GM19043 (cell line): ENCODE measurements around the gene DPP4.
A peak's percentile ranks its signal among the peaks of the same experiment; 100 is the strongest.

Experiments used
- ATAC-seq: cut with Tn5 transposase; IDR thresholded peaks from one replicate; pipeline ENCODE4 v1.9.1; 2021; ENCODE audit warnings: low read depth; ENCODE audit not compliant: unreplicated experiment

The DPP4 gene

DNA sequence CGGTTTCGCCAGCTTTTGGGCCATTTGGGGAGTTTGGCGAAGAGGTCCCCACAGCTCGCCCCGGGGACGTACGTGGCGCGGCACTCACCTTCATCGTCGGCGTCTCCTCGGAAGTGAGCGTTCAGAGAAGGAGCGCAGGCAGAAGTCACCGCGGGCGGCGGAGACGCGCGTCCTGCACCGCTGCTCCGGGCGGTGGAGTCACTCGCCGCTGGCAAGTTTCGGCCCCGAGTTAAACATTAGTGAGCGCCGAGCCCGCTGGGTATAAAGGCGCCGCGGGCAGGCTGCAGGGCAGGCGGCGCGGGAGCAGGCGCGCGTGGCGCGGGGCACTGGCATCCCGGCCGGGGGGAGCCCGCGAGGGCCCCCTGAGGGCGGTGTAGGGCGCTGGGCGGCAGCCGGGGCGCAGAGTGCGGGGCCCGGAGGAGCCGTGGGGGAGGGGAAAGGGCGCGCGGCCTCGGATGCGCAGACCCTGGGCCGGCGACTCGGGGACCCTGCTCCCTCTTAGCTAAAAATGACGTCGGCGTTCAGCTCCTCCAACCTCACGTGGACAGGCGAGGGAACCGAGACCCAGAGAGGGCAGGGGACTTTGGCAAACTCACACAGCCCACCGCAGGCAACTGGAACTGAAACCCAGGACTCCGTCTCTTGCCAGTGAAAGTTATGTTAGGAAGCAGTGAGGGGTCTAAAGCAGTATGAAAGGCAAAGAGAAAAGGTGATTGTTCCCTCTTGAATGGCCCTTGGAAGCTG, at the start of gene DPP4:
Gene DPP4, minus strand, starts transcription at position 328 of the 744 bp plus-strand sequence. Its CDS starts 234 bp downstream, at position 94.
- peak; percentile 83 for ATAC-seq

DNA sequence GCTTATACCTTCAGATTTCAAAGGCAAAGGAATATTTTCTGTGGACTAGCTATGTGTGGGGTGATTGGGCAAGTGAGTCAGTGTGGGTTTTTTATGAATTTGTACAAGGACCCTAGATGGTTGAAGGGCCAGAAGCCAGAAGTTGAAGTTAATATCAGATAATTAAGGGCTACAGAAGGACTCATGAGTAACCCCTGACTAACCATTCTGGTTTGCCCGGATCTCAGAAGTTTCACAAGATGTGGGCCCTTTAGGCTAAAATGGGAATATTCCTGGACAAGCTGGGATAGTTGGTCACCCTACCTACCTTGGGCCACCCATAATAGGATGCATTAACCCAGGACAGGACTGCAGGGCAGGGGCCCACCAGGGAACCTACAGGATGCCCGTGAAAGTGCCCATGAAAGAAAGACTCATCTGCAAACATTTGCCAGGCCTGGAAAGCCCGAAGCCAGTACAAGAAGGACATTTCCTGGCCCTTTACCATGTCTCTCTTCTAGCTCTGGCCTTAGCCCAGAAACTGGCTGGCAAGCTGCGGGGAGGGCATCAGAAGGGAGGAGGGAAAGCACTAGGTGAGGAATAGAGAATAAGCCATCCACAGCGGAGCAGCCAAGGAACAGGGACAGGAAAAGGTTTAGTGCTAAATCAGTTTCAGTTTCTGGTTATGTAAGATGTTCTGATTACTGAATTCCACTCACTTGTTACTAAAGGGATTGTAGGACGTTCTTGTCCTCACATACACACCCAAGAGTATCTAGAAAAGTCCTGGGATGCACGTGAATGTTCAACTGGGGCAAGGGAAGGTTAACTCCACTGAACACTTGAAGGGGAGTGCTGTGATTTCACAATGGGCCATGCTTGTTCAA, 44.4 kb upstream of the DPP4 start:
- ATAC-seq = no peak

DNA sequence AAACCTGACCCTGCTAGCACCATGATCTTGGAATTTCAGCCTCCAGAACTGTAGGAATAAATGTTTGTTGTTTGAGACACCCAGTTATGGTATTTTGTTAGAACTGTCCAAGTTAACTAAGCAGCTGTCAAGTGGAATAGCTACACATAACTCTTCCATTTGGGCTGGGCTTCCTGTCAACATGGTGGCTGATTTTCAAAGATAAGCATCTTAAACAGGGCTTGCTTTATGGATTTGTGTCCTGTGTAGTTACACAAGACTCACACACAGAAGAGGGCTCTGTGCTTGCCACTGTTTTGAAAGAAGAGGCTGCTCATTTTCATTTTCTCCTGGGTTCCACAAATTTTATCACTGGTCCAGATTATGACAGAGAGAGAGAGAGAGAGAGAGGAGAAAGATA, 42.3 kb upstream of the DPP4 start:
- ATAC-seq = no peak

- no peak for ATAC-seq
These were observed 41.1 kb upstream of the DPP4 start for GRCh38 chr2:162115076-162115475.

GRCh38 chr2:162114271-162114670, 40.3 kb upstream of the DPP4 start:
- ATAC-seq = no peak

GRCh38 chr2:162113776-162114168, 39.8 kb upstream of the DPP4 start:
- no peak for ATAC-seq

GRCh38 chr2:162113088-162113775, 39.2 kb upstream of the DPP4 start:
- no peak for ATAC-seq

GRCh38 chr2:162111958-162112850, 38.2 kb upstream of the DPP4 start:
- no peak for ATAC-seq

GRCh38 chr2:162107361-162107901, 33.4 kb upstream of the DPP4 start:
- no peak for ATAC-seq

DNA sequence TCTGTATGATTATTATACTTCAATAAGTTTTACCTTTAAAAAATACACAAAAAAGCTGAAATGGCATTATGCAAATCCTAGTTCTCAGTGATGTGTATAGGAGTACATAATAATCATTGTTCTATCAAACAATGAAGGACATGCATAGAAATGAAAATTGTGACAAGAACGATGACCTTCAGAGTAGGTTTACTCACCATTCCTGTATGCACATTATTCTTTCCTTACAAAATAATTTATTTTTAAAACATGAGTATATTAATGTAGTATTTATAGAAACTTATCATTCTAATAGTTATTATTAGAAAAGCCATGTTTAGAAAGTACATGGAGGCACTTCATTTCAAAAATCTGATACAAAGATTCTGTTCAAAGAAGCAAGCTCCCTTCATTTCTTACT, 32.7 kb upstream of the DPP4 start:
- no peak for ATAC-seq

- ATAC-seq = no peak
These were observed 32.1 kb upstream of the DPP4 start for GRCh38 chr2:162106146-162106551.

GRCh38 chr2:162103443-162104009, 29.5 kb upstream of the DPP4 start:
- ATAC-seq = no peak

DNA sequence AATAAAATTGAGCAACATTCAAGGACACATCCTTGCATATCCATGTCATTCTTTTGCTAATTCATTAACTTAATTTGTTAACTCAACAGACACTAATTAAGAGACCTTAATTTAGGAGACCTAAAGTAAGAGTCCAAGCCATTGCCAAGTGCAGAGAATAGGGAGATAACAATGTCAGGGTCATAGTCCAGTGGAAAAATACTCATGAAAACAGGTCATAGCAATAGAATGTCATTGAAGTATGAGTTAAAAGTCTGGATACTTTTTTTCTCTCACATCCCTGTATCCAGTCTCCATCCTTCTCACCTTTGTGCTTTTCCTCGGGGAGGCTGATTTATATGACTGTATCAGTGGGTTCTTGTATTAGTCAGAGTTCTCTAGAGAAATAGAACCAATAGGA, 26.6 kb upstream of the DPP4 start:
- no peak for ATAC-seq

DNA sequence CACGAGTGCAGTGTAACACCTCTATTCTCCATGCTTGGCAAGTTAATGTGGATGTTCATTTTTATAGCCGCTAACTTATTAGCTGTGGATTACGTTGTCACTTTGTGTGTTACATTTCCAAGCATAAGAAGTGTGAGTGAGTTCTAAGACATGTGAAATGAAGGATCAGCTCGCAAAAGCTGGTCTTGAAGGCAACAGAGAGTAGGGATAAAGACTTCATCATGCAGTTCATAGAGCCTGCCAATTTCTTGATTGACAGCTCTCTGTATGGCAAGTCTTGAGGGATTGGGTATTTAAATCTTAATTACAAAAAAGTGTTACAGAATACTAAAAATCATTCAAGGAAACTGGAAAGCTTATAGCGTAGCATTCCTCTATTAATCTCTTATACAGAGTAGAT, 25.8 kb upstream of the DPP4 start:
- no peak for ATAC-seq

- ATAC-seq = no peak
These were observed 18.9 kb upstream of the DPP4 start for GRCh38 chr2:162092658-162093556.

GRCh38 chr2:162092008-162092390, 18.0 kb upstream of the DPP4 start:
- no peak for ATAC-seq

- peak; percentile 69 for ATAC-seq
These were observed 17.5 kb upstream of the DPP4 start for GRCh38 chr2:162091325-162092007.

DNA sequence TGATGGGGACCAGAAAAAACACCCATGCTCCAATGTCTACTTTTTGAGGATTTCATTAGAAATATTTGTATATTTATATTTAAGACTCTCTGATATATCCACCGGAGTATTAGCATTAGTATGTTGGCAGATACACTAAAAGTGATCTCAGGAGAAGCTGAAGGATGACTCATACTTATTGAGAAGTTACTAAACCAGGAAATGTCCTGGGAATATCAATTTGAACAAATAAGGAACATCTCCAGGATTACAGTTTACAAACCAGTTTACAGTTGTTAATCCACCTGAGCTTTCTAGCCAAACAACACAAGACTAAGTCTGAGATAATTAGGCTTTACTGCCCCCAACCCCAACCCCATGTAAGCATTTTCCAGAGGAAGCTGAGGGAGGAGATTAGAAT, 16.1 kb upstream of the DPP4 start:
- no peak for ATAC-seq
